Upper lobe of left lung (tissue), 6 donors: ENCODE measurements around the gene MRPL18. TPM values are rescaled to one million over a fixed set of nuclear protein-coding genes. Genes with fewer than 3 reads are reported as not detected.

Experiments
- ATAC-seq, 2 donors: fragments of 200-7000 bp; cut with Tn5 transposase; one replicate each; pipeline ENCODE4 v1.9.1; 2022; ENCODE audit warnings: mild to moderate bottlenecking in 2 of 2, moderate library complexity in 2 of 2; ENCODE audit not compliant: low FRiP score in 2 of 2
- DNase-seq, 2 donors: peaks; one replicate each; pipeline ENCODE4 v3.0.0-alpha.2; 2019 to 2020
- H3K27ac ChIP-seq, 4 donors: fragments of 200-600 bp; sonication (generic); one replicate each; pipeline ENCODE4 v1.5.1; 2016 to 2019
- H3K27me3 ChIP-seq, 4 donors: fragments of 200-600 bp; sonication (generic); one replicate each; pipeline ENCODE4 v1.5.1; 2017 to 2019
- H3K36me3 ChIP-seq, 4 donors: fragments of 200-600 bp; sonication (generic); one replicate each; pipeline ENCODE4 v1.5.1; 2016 to 2019
- H3K4me1 ChIP-seq, 4 donors: fragments of 200-600 bp; sonication (generic); one replicate each; pipeline ENCODE4 v1.5.1; 2018 to 2019
- H3K4me3 ChIP-seq, 4 donors: fragments of 200-600 bp; sonication (generic); one replicate each; pipeline ENCODE4 v1.5.1; 2017 to 2019; ENCODE audit warnings: mild to moderate bottlenecking in 2 of 4, moderate library complexity in 1 of 4
- H3K9me3 ChIP-seq, 4 donors: fragments of 200-600 bp; sonication (generic); one replicate each; pipeline ENCODE4 v1.5.1; 2018 to 2019
- CTCF ChIP-seq, 6 experiments: fragments of 450-650 bp in 4 of 6; fragments of 200-600 bp in 2 of 6; sonication (generic) in 2 of 6; IDR thresholded peaks; one replicate each; pipeline ENCODE4 v1.5.1; 2016 to 2019; ENCODE audit warnings: antibody characterized with exemption in 6 of 6
- EP300 ChIP-seq, 4 donors: sonication (generic); formaldehyde crosslinking; IDR thresholded peaks; one replicate each; pipeline ENCODE4 v1.5.1; 2017; ENCODE audit warnings: antibody characterized with exemption in 4 of 4, control low read depth in 2 of 4
- POLR2A ChIP-seq, 4 donors: fragments of 450-650 bp; IDR thresholded peaks; one replicate each; pipeline ENCODE4 v1.5.1; 2016 to 2017; ENCODE audit warnings: antibody characterized with exemption in 4 of 4, mild to moderate bottlenecking in 2 of 4
- POLR2AphosphoS5 ChIP-seq, 2 donors: sonication (generic); formaldehyde crosslinking; IDR thresholded peaks; one replicate each; pipeline ENCODE4 v1.5.1; 2017; ENCODE audit warnings: antibody characterized with exemption in 2 of 2
- WGBS, 2 donors: methylation state at CpG; one replicate each; pipeline ENCODE4 v1.1.5; 2017 to 2018; 5-methylcytosine and 5-hydroxymethylcytosine counted together
- total RNA-seq, 6 donors: library from RNA; depleted of rRNA in 4 of 6; stranded (reverse); fragments of >200 nt in 4 of 6; gene quantifications; one replicate each; pipeline versions ENCODE4 v1.1.0 to v1.2.1, GENCODE V29; 2016 to 2021
- donor health status: DM: no; HTN: no; CAD: no; lungs with moderate emphysema.
- donor health status: DM: no; HTN: yes; CAD: no; lungs with severe emphysema.

MRPL18 gene
- total RNA-seq, 6 donors from 2014 or later = 18.9 to 61.5 (median 58.7) TPM

GRCh38 chr6:159751448-159751847, 38.8 kb upstream of the MRPL18 start:
- H3K27me3 ChIP-seq = no peaks in the 10 kb centered on the region
- ATAC-seq (no peak), DNase-seq (no peak)
- no peak overlapping the region for H3K27ac ChIP-seq
- H3K4me3 ChIP-seq = no peak overlapping the region
- H3K9me3 ChIP-seq = no peaks in the 10 kb centered on the region
- no peaks in the 10 kb centered on the region for H3K4me1 ChIP-seq
- WGBS, 2 donors = 90 to 91% methylated on average over 3 of the region's 3 CpGs
- no peak for TF ChIP-seq CTCF (IDR thresholded peaks at IDR 0.05)
- no peak for TF ChIP-seq EP300 (IDR thresholded peaks at IDR 0.05)
- TF ChIP-seq POLR2AphosphoS5 (IDR thresholded peaks at IDR 0.05) = no peak
- TF ChIP-seq POLR2A (IDR thresholded peaks at IDR 0.05) = no peak
- peaks cover 18 to 97% (median 57%) of the 10 kb centered on the region in 4 donors for H3K36me3 ChIP-seq

- Histone ChIP-seq H3K36me3 (peaks cover 18 to 97% (median 54%) of the 10 kb centered on the region in 4 donors), H3K9me3 (no peaks in the 10 kb centered on the region), H3K4me1 (peaks cover 0 to 3% (median 0%) of the 10 kb centered on the region in 4 donors), H3K27ac (no peak overlapping the region), H3K4me3 (no peak overlapping the region), H3K27me3 (no peaks in the 10 kb centered on the region)
- no peak for TF ChIP-seq POLR2AphosphoS5 (IDR thresholded peaks at IDR 0.05)
- no peak for TF ChIP-seq CTCF (IDR thresholded peaks at IDR 0.05)
- no peak for TF ChIP-seq POLR2A (IDR thresholded peaks at IDR 0.05)
- TF ChIP-seq EP300 (IDR thresholded peaks at IDR 0.05) = no peak
- no peak for ATAC-seq
- WGBS, 2 donors = 67 to 71% methylated on average over 6 of the region's 6 CpGs
- DNase-seq = no peak
Observed at GRCh38 chr6:159753081-159753872, 37.0 kb upstream of the MRPL18 start.

GRCh38 chr6:159754401-159754800, 35.9 kb upstream of the MRPL18 start:
- no peaks in the 10 kb centered on the region for H3K9me3 ChIP-seq
- no peak overlapping the region for H3K4me3 ChIP-seq
- WGBS, 2 donors = 87 to 94% methylated on average over 2 of the region's 2 CpGs
- H3K27ac ChIP-seq = peak overlapping the region in 1 of 4 donors; percentile 11
- no peaks in the 10 kb centered on the region for H3K27me3 ChIP-seq
- peaks cover 18 to 92% (median 46%) of the 10 kb centered on the region in 4 donors for H3K36me3 ChIP-seq
- peaks cover 0 to 3% (median 0%) of the 10 kb centered on the region in 4 donors for H3K4me1 ChIP-seq
- no peak for ATAC-seq
- TF ChIP-seq CTCF (IDR thresholded peaks at IDR 0.05) (no peak), EP300 (IDR thresholded peaks at IDR 0.05) (no peak), POLR2A (IDR thresholded peaks at IDR 0.05) (no peak), POLR2AphosphoS5 (IDR thresholded peaks at IDR 0.05) (no peak)
- no peak for DNase-seq

GRCh38 chr6:159754959-159755914, 35.0 kb upstream of the MRPL18 start:
- 84% methylated on average over 14 to 15 of the region's 15 CpGs for WGBS, 2 donors

More at GRCh38 chr6:159754959-159755914, 35.0 kb upstream of the MRPL18 start:
- peaks cover 1 to 3% (median 2%) of the 10 kb centered on the region in 4 donors for H3K4me1 ChIP-seq
- H3K4me3 ChIP-seq = no peak overlapping the region
- H3K27ac ChIP-seq = peak overlapping the region in 1 of 4 donors; percentile 11
- no peaks in the 10 kb centered on the region for H3K9me3 ChIP-seq
- no peak for DNase-seq
- peak in 1 of 2 donors; percentile 10 for ATAC-seq
- H3K36me3 ChIP-seq = peaks cover 13 to 84% (median 40%) of the 10 kb centered on the region in 4 donors
- no peak for TF ChIP-seq POLR2A (IDR thresholded peaks at IDR 0.05)
- no peak for TF ChIP-seq POLR2AphosphoS5 (IDR thresholded peaks at IDR 0.05)
- no peak for TF ChIP-seq CTCF (IDR thresholded peaks at IDR 0.05)
- TF ChIP-seq EP300 (IDR thresholded peaks at IDR 0.05) = no peak
- H3K27me3 ChIP-seq = no peaks in the 10 kb centered on the region
